ENCODE data around the gene GRM7.
A peak's percentile ranks its signal among the peaks of the same experiment; 100 is the strongest.

GRM7 gene

GRCh38 chr3:7307410-7307809 is 446.5 kb downstream of the GRM7 start:
- DNase-seq (ENCODE audit: low spot score) = no peak

GRCh38 chr3:7309641-7310102 is 448.8 kb downstream of the GRM7 start:
- peak; percentile 75 for DNase-seq (ENCODE audit: low spot score)

- no peak for DNase-seq (ENCODE audit: low spot score)
These were observed 454.1 kb downstream of the GRM7 start for GRCh38 chr3:7315037-7315436.

- DNase-seq (ENCODE audit: low spot score) = no peak
These were observed 462.2 kb downstream of the GRM7 start for GRCh38 chr3:7322957-7323669.

- DNase-seq (ENCODE audit: low spot score) = no peak
These were observed 467.4 kb downstream of the GRM7 start for GRCh38 chr3:7328339-7328738.

- no peak for DNase-seq (ENCODE audit: low spot score)
These were observed 471.8 kb downstream of the GRM7 start for GRCh38 chr3:7332696-7333095.

GRCh38 chr3:7333125-7333524 is 472.2 kb downstream of the GRM7 start:
- DNase-seq (ENCODE audit: low spot score) = no peak

GRCh38 chr3:7340795-7341194 is 479.9 kb downstream of the GRM7 start:
- DNase-seq (ENCODE audit: low spot score) = no peak

GRCh38 chr3:7346364-7346763 is 485.4 kb downstream of the GRM7 start:
- no peak for DNase-seq (ENCODE audit: low spot score)

GRCh38 chr3:7357101-7357500 is 496.2 kb downstream of the GRM7 start:
- no peak for DNase-seq (ENCODE audit: low spot score)

GRCh38 chr3:7367968-7368367 is 507.1 kb downstream of the GRM7 start:
- no peak for DNase-seq (ENCODE audit: low spot score)

GRCh38 chr3:7368597-7368996 is 507.7 kb downstream of the GRM7 start:
- no peak for DNase-seq (ENCODE audit: low spot score)

GRCh38 chr3:7371693-7372572 is 511.0 kb downstream of the GRM7 start:
- no peak for DNase-seq (ENCODE audit: low spot score)

GRCh38 chr3:7377103-7377502 is 516.2 kb downstream of the GRM7 start:
- DNase-seq (ENCODE audit: low spot score) = no peak

- no peak for DNase-seq (ENCODE audit: low spot score)
These were observed 520.8 kb downstream of the GRM7 start for GRCh38 chr3:7381741-7382140.

GRCh38 chr3:7382293-7383010 is 521.5 kb downstream of the GRM7 start:
- DNase-seq (ENCODE audit: low spot score) = no peak

GRCh38 chr3:7385635-7386034 is 524.7 kb downstream of the GRM7 start:
- no peak for DNase-seq (ENCODE audit: low spot score)

GRCh38 chr3:7388026-7388425 is 527.1 kb downstream of the GRM7 start:
- DNase-seq (ENCODE audit: low spot score) = no peak

- DNase-seq (ENCODE audit: low spot score) = no peak
These were observed 531.3 kb downstream of the GRM7 start for GRCh38 chr3:7392206-7392605.

- DNase-seq (ENCODE audit: low spot score) = no peak
These were observed 533.2 kb downstream of the GRM7 start for GRCh38 chr3:7393944-7394605.

- no peak for DNase-seq (ENCODE audit: low spot score)
These were observed 535.6 kb downstream of the GRM7 start for GRCh38 chr3:7396534-7396933.

- no peak for DNase-seq (ENCODE audit: low spot score)
These were observed 536.2 kb downstream of the GRM7 start for GRCh38 chr3:7397097-7397496.
